Spleen (tissue), 7 donors: ENCODE measurements around the gene ZNF496.

Source experiments
- POLR2AphosphoS5 ChIP-seq, 3 donors: sonication (generic); formaldehyde crosslinking; IDR thresholded peaks; one replicate each; pipeline ENCODE4 v1.5.1; 2017; ENCODE audit warnings: antibody characterized with exemption in 3 of 3
- TF ChIP-seq, protein P1 (sequence below), 11 experiments: fragments of 200-600 bp in 7 of 11; fragments of 450-650 bp in 4 of 11; sonication (generic) in 4 of 11; IDR thresholded peaks in 8 of 11; conservative IDR thresholded peaks in 3 of 11; 1 replicate in 7 of 11; 2 replicates in 4 of 11; pipeline versions ENCODE4 v1.4.0 to v1.8.0; 2016 to 2021; ENCODE audit warnings: antibody characterized with exemption in 11 of 11, inconsistent platforms in 4 of 11, mild to moderate bottlenecking in 1 of 11
- donor health status: DM: no; HTN: no; CAD: no; lungs with moderate emphysema.
- donor health status: DM: no; HTN: no; CAD: no.
- donor health status: DM: no; HTN: no; CAD: no.

DNA sequence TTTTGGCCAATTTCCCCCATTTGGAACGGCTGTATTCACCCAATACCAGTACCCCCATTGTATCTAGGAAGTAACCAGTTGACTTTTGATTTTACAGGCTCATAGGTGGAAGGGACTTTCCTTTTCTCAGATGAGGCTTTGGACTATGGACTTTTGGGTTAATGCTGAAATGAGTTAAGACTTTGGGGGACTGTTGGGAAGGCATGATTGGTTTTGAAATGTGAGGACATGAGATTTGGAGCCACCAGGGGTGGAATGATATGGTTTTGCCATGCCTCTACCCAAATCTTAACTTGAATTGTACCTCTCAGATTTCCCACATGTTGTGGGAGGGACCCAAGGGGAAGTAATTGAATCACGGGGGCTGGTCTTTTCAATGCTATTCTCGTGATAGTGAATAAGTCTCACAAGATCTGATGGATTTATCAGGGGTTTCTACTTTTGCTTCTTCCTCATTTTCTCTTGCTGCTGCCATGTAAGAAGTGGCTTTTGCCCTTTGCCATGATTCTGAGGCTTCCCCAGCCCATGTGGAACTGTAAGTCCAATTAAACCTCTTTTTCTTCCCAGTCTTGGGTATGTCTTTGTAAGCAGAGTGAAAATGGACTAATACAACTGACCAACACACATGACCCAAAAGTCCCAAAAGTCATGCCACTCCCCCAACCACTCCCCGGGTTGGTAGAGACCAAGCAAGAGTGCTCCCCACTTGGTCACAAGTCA lies 35.4 kb upstream of the ZNF496 start:
- TF ChIP-seq, protein P1, sequence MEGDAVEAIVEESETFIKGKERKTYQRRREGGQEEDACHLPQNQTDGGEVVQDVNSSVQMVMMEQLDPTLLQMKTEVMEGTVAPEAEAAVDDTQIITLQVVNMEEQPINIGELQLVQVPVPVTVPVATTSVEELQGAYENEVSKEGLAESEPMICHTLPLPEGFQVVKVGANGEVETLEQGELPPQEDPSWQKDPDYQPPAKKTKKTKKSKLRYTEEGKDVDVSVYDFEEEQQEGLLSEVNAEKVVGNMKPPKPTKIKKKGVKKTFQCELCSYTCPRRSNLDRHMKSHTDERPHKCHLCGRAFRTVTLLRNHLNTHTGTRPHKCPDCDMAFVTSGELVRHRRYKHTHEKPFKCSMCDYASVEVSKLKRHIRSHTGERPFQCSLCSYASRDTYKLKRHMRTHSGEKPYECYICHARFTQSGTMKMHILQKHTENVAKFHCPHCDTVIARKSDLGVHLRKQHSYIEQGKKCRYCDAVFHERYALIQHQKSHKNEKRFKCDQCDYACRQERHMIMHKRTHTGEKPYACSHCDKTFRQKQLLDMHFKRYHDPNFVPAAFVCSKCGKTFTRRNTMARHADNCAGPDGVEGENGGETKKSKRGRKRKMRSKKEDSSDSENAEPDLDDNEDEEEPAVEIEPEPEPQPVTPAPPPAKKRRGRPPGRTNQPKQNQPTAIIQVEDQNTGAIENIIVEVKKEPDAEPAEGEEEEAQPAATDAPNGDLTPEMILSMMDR (IDR thresholded peaks at IDR 0.05 in 8 of 11, conservative IDR thresholded peaks at IDR 0.05 in 3 of 11), result no peak
- TF ChIP-seq POLR2AphosphoS5 (IDR thresholded peaks at IDR 0.05), result no peak
